ENCODE measurements around the gene GARNL3. TPM values are rescaled to one million over a fixed set of nuclear protein-coding genes. Genes with fewer than 3 reads are reported as not detected.

The GARNL3 gene
- total RNA-seq, 1 donor from 2014 or later, result 7.4 TPM

GRCh38 chr9:127370672-127371648 lies 106.4 kb downstream of the GARNL3 start:
- DNase-seq (ENCODE audit: low spot score), result no peak
- no peak for ATAC-seq

- ATAC-seq, result no peak
Observed at GRCh38 chr9:127380479-127380878, 115.9 kb downstream of the GARNL3 start.

DNA sequence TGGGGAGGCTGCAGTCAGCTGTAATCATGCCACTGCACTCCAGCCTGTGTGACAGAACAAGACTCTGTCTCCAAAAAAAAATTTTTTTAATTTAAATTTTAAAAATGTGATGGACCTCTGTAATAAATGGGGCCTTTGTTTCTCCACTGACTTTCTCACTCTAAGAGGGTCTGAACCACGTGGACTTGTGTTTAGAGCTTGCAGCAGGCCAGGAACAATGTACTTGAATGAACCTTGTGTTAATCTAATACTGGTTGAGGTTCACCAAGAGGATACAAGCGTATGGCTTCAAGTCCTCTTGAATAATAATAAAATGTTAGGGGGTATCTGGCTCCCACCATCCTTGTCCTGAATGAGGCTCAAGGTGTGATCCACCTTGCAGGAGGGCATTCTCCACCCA lies 118.0 kb downstream of the GARNL3 start:
- ATAC-seq (no peak), DNase-seq (ENCODE audit: low spot score) (no peak)

More at GRCh38 chr9:127380479-127380878, 115.9 kb downstream of the GARNL3 start:
- no peak for DNase-seq (ENCODE audit: low spot score)

- ATAC-seq, result no peak
- DNase-seq (ENCODE audit: low spot score), result no peak
Observed at GRCh38 chr9:127384016-127384730, 119.6 kb downstream of the GARNL3 start.

GRCh38 chr9:127384901-127385300 lies 120.3 kb downstream of the GARNL3 start:
- ATAC-seq (no peak), DNase-seq (ENCODE audit: low spot score) (no peak)

DNA sequence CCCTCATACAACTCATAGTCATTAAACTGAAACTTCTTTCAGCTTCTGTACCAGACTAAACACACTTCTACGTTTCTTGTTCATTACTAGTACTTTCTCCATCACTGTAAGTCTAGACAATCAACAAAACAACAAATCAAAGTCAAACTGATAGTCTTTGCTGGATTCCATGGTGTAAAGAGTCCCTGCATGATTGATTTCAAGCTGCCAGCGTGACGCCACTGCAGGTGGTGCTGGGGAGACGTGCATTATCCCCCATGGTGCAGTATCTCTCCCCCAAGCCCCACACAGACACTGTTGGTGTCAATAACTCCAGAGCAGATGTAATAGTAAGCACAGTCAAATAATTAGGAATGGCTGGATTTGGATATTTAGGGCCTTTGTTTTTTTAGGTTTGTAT lies 121.7 kb downstream of the GARNL3 start:
- ATAC-seq (no peak), DNase-seq (ENCODE audit: low spot score) (no peak)

DNA sequence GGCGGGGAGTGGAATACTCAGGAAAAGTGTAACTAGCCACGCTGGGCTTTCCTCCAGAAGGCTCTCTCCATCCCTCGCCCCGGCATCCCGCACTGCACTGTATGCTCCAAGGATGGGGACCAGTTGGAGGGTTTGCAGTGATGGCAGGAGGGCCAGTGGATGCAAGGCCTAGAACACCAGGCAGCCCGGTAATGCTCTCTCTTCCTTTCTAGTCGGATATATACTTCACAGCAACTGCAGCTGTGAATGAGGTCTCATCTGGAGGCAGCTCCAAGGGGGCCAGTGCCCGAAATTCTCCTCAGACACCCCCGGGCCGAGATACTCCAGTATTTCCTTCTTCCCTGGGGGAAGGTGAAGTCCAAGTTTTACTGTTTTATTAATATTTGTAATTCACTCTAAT lies 122.4 kb downstream of the GARNL3 start:
- no peak for DNase-seq (ENCODE audit: low spot score)
- ATAC-seq, result no peak

DNA sequence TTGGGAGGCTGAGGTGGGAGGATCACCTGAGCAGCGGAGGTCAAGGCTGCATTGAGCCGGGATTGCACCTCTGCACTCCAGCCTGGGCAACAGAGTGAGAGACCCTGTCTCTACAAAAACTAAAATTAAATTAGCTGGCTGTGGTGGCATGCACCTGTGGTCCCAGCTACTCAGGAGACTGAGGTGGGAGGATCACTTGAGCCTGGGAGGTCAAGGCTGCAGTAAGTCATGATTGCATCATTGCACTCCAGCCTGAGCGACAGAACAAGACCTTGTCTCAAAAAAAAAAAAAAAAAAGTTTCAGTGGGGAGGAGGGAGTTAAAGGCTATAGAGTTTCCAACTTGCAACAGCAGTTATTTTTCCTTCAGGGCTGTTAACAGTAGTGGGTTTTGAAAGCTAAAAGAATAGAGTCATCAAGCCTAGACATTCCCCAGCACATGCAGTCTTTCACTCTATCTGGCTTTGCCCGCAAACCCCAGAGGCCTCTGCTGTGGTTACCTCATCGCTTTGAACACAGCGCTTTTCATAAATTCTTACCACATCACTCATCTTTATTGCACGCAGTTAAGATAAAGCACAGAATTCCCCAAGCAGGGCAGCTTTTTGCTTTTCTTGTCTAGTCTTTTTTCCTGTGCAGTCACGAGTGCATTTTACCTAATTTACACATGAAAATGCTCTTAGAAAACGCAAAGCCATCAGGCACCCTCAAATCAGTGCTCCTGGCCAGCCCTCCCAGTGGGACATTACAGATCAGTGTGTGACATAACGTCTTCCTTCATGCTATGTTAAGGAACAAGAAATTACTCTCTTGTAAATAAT lies 123.7 kb downstream of the GARNL3 start:
- ATAC-seq, result no peak
- no peak for DNase-seq (ENCODE audit: low spot score)

DNA sequence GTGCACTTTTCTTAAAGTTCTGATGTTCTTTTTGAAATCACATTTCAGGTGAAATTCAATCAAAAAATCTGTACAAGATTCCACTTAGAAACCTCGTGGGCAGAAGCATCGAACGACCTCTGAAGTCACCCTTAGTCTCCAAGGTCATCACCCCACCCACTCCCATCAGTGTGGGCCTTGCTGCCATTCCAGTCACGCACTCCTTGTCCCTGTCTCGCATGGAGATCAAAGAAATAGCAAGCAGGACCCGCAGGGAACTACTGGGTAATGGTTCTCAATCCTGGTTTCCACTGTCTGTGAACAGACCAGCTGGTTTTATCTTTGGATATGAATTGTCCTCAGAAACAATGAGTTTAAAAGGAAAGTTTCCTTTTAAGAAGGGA lies 124.3 kb downstream of the GARNL3 start:
- ATAC-seq, result no peak
- DNase-seq (ENCODE audit: low spot score), result no peak

- ATAC-seq, result no peak
- DNase-seq (ENCODE audit: low spot score), result no peak
Observed at GRCh38 chr9:127389381-127390247, 125.0 kb downstream of the GARNL3 start.

DNA sequence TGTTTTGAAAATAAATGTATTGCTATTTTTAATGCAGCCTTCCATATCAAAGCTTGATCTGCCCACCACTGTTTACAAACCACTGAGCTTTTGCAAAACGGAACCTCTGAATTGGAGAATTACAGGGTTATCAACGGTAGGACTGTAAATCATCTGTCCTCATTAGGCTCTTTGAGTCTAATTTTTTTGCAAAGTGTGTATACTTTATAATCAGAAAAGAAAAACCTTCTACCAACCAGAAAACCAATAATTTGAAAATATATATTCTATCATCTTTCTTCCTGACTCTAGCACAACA lies 125.6 kb downstream of the GARNL3 start:
- ATAC-seq, result no peak

GRCh38 chr9:127390563-127390962 lies 126.0 kb downstream of the GARNL3 start:
- ATAC-seq (no peak), DNase-seq (ENCODE audit: low spot score) (no peak)

More for the DNA sequence above, 125.6 kb downstream of the GARNL3 start:
- no peak for DNase-seq (ENCODE audit: low spot score)

- no peak for DNase-seq (ENCODE audit: low spot score)
- no peak for ATAC-seq
Observed at GRCh38 chr9:127392166-127392565, 127.6 kb downstream of the GARNL3 start.

- DNase-seq (ENCODE audit: low spot score), result no peak
Observed at GRCh38 chr9:127392976-127393375, 128.4 kb downstream of the GARNL3 start.

DNA sequence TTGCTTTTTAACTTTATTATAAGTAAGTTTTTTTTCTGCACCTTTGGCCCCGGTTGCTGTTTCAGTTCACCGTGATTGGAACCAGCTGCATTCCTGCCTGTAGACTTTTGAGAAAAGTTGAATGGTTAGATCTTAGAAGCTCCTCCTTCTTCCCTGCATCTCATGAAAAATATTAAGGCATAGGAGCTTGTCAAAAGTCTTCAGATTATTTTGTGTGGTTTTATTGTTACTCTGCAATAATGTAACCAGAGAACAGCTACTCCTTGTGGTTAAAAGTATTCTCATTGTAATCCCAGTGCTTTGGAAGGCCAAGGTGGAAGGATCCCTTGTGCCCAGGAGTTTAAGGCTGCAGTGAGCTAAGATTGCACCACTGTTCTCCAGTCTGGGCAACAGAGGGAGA lies 129.1 kb downstream of the GARNL3 start:
- no peak for DNase-seq (ENCODE audit: low spot score)

More at GRCh38 chr9:127392976-127393375, 128.4 kb downstream of the GARNL3 start:
- ATAC-seq, result no peak

DNA sequence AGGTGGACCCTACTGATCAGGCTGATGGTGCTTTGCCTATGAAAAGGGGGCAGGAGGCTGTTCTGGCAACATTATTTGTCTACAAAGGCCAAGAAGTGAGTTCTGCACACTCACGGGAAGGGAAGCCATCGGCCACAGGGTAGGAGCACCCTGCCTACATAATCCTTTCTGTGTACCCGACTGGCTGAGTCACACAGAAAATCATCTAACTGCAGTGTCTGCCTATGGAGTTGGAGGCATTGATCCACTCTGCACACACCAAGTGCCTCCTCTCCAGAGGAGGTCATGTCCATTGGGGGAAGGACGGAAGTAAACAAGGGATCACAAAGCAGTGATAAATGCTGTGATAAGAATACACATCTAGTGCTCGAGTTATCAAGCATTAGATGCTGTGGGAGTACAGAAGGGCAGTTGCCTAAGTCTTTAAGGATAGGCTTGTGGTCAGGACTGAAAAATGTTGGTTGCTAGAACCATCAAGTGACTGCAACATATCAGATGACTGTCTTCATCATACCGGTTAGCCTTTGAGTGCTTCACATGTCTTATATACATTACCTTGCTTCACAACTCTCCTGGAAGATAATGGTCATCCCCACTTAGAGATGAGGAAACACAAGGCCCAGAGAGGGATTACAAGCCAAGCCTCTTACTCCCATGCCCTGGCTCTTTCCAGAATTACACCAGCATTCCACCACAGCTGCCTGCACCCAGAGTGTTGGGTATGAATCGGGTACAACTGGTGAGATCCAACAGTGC lies 131.1 kb downstream of the GARNL3 start:
- ATAC-seq (no peak), DNase-seq (ENCODE audit: low spot score) (no peak)

More for the DNA sequence above, 129.1 kb downstream of the GARNL3 start:
- ATAC-seq, result no peak

DNA sequence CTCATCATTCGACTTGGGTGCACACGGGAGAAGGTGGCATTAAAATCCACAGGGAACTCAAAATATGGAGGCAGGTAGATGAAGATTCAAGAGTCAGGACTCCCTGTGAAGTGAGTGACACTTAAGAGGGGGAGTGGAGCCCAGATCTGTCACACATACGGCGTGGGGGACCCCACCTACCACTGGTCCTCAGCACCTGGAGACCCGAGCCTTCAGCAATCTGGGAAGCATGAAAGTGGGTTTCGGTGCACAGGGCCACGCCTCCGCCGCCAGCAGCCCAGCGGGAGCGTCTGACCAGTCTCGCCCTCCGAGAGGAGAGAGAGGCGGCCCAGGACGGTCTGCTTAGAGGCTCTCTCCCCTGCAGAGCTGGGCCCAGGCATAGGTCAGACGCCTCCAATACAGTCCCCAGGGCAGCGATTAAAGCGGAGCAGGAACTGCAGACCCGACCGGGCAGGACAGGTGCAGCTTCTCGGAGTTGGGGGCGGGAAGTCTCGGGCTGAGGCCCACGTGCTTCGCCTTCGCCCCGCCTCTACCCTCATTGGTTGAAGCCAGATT lies 131.8 kb downstream of the GARNL3 start:
- no peak for DNase-seq (ENCODE audit: low spot score)
- ATAC-seq, result peak; percentile 14

- DNase-seq (ENCODE audit: low spot score) (peak; percentile 100), ATAC-seq (peak; percentile 87)
Observed at GRCh38 chr9:127396808-127397645, 132.5 kb downstream of the GARNL3 start, which contains the start of gene SLC2A8. Gene SLC2A8 (plus strand): TSS chr9:127397169. CDS start chr9:127397231, 62 bp downstream.

Data from left lobe of liver (tissue), 2 donors.